AML-193 (cell line): ENCODE measurements around the gene PNISR.
"Not testable (repeated sequence)": the region's sequence is repeated elsewhere in the genome, so short reads cannot be mapped to it uniquely, and the experiment has no call there.

Experiments used
- DNase-seq, 2 experiments: peaks; one replicate each; lab custom pipeline; 2025; lab: John Stamatoyannopoulos, UW

The PNISR gene, protein sequence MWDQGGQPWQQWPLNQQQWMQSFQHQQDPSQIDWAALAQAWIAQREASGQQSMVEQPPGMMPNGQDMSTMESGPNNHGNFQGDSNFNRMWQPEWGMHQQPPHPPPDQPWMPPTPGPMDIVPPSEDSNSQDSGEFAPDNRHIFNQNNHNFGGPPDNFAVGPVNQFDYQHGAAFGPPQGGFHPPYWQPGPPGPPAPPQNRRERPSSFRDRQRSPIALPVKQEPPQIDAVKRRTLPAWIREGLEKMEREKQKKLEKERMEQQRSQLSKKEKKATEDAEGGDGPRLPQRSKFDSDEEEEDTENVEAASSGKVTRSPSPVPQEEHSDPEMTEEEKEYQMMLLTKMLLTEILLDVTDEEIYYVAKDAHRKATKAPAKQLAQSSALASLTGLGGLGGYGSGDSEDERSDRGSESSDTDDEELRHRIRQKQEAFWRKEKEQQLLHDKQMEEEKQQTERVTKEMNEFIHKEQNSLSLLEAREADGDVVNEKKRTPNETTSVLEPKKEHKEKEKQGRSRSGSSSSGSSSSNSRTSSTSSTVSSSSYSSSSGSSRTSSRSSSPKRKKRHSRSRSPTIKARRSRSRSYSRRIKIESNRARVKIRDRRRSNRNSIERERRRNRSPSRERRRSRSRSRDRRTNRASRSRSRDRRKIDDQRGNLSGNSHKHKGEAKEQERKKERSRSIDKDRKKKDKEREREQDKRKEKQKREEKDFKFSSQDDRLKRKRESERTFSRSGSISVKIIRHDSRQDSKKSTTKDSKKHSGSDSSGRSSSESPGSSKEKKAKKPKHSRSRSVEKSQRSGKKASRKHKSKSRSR

DNA sequence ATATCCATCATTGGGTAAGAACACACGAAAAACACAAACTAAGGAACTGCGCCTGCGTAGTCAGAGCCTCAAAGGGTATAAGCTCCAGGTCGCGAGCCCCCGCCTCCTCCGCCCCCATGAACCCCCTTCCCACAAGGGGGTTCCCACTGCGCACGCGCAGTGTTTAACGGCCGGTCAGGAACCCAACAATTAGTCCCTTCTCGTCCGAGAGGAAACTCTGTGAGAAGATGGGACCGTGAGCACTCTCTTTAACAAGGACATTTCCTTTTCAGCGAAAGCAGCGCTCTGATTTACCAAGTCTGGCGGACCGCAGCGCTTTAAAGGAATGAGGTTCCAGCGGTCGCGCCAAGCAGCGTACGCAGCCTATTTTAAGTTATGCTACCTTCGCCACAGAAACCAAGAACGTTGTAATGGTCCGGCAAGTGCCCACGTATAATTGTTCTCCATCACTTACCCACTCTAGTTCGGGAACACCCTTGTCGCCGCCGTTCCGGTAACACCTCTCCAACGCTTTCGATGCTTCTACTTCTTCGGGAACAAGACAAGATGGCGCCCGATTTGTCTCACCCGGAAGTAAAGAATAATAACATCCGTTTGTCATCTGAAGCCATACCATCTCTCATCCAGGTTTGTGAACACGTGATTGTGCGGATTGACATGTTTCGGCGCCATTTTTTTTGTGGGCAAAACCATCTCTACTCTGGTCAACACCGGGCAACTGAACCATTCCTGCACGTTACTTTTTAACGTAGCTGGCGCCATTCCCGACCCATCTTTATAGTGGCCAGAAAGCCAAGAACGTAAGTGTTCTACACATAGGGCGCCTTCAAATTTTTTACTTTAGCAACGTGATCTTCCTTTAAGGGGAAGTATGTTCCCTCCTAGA lies at the start of gene PNISR:
PNISR (minus strand) TSS at position 548 of the 886 bp plus-strand sequence. CDS start 10,649 bp downstream, outside the sequence.
- peak; percentile 98 to 99 for DNase-seq

DNA sequence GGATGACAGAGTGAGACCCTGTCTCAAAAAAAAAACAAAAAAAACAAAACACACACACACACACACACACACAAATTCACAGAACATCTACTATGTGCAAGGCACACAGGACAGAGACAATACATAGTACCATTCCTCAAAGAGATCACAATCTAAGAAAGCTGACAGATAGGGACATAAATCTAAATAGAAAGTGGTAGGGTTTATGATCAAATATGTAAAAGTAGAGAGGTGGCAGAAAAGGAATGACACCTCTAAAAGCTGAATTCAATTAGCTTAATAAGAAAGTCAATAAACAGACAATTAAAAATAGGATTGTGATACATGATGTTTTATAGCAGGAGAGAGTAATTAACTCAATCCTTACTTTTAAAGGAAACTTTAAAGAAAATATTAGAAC lies 48.6 kb upstream of the PNISR start:
- no peak for DNase-seq

DNA sequence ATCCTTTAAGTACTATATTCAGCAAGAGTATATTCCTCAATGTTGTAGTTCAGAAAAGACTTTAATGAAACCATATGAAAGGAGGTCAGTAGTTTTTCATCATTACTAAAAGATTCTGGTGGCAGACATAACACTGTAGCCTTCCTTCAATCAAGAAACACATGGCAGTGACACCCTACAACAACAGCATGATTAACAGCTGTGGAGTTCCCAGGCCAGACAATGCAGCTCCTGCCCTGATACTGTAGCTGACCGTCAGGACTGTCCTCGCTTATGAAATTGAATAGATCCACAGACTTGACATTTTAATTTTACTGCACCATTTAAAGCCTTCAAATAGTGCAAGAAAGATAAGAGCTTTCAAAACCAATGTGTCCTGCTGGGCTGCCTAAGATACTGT lies 46.5 kb upstream of the PNISR start:
- DNase-seq = no peak

DNA sequence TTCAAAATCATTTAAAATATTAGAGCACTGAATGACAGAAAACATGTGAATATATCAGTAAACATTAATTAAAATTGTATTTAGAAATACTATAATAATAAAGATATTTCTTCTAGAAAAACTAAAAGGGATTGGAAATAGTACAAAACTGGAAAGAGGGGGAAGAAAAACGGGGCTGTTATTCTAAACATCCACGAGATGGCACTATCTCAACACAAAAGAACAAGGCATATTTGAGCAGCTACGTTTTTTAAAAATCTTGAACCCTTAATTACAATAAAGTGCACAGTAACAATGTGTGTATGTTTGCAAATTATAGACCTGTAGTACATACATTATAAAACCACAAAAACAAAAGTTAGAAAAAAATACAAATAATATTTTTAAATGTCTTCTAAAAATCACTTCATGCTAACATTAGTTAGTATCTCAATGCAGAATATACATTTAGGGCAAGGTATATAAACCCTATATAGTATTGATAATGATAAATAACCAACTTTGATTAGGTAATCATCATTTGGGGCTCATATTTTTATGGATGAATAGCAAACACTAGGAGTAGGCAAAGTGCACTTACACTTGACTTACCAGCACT lies 42.5 kb upstream of the PNISR start:
- peak; percentile 53 to 62 for DNase-seq

DNA sequence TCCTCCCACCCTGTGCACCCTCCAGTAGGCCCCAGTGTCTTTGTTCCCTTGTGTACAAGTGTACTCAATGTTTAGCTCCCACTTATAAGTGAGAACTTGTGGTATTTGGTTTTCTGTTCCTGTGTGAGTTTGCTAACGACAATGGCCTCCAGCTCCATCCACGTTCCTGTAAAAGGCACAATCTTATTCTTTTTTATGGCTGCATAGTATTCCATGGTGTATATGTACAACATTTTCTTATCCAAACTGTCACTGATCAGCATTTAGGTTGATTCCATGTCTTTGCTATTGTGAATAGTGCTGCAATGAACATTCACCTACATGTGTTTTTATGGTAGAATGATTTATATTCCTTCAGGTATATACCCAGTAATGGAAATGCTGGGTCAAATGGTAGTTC lies 34.0 kb upstream of the PNISR start:
- not testable (repeated sequence) for DNase-seq

DNA sequence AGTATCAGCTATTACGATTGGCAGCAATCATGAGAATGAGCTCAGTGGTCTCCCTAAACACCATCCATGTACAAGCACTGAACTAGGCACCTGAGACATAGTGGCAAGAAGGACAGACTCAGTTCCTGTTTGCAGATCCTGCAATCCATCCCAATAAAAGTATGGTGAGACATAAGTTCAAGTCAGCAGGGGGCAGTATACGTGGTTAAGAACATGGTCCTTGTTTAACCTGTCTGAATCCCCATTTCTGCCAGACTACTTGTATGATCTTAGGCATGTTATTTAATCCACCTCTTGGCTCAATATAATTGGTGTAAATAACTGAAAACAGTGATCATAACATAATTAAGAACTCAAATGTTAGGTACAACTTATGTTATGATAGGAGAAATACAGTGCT lies 33.2 kb upstream of the PNISR start:
- DNase-seq = peak; percentile 42 to 43

DNA sequence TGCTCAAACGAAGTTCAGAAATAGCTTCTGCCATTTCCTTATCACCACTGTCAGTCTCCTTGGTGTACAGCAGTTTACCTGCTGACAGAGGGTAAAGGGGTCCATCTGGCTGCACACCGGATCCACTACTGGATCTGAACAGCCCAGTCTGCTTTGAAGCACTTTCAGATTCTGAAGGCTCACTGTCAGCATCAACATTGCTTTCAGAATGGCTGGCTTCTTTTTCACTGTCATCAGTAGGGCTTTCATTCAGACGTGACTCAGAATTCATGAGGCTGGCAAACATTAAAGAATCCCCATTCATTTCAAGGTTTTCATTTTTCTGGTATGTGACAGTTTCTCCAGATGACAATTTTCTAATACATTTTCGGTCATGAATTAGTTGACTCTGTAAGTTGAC lies 21.0 kb upstream of the PNISR start:
- DNase-seq = no peak

DNA sequence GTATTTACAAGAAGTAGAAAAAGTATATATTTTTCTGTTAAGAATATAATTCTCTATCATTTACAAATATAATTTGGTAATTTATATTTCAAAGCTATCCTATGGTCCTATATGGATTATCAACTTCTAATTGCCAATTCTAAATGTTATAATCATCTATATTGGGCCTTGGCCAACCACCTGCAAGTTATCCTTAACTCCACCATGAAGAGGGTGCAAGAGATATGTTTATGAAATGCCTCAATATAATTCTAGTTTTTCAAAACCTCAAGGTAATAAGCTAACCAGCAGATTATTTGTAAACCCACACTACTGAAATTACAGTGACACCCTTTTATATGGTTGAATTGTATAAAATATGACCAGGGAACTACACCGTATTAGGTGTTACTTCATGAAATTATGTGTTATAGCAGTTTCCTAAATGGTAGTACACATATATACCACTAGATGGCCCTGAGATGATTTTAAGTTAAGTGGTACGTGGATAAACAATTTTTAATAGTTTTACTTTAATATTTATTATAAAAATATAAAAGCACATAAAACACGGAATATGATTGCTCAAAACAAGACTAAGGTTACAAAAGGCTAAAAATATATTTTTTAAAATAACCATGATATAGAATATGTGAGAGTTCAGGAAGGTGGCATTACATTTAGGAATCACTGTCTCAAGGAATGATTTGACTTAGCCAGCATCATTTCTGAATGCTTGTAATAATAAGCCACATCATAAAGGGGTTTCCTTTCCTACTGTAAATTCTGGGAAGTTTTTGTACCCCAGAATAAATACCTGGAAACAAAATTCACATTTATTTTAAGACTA lies 9.8 kb upstream of the PNISR start:
- peak; percentile 52 to 72 for DNase-seq

DNA sequence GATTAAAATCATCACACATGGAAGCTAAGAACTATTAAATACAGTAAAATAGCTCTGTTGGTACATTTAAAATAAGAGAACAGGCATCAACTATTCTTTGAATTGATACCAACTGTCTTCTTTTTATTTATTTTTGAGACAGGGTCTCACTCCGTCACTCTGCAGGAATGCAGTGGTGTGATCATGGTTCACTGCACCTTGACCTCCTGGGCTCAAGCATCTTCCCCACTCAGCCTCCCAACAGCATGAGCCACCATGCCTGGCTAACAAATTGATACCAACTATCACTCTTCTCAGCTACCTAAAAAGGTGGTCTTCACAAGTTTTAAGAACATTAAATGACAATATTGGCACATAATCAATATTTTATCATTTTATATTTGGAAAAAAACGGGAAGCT lies 7.8 kb upstream of the PNISR start:
- DNase-seq = no peak

DNA sequence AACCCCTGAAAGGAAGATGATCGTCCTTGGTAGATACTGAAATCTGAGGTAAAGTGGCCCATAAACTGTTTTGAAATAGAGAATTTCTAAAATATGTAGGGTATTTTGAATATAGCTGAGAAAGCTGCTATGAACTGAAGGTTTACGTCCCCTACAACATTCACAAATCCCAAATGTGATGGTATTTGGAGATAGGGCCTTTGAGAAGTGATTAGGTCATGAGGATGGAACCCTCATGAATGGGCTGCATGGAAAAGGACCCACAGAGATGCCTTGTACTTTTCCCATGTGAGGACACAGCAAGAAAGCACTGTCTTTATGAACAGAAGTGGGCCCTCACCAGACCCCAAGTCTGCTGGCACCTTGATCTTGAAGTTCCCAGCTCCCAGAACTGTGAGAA lies 6.8 kb upstream of the PNISR start:
- no peak for DNase-seq

DNA sequence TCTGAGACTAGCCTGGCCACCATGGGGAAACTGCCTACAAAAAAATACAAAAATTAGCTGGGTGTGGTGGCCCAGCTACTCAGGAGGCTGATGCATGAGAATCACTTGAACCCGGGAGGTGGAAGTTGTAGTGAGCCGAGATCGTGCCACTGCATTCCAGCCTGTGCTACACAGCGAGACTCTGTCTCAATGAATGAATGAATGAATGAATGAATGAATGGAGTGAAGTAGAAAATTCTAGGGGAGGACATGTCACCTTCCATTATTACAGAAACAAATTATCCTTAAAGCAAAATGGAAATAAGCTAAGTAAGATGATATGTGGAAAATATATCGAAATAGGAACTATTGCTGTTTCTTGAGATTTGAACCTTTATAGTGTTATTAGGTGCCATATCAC lies 2.9 kb upstream of the PNISR start:
- DNase-seq = no peak

DNA sequence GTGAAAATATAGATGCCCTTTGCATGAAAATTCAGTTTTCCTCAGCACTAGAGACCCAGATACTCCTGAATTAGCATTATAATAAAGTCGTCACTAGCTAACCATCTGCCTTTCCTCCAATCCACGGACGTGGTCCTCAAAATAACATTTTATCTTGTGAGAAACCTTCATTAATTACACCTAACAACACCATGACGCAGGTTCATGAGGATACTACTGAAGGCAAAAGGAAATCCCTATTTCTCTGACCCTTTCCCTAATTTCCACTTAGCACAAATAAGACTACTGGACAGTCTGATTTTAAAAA lies 1.3 kb upstream of the PNISR start:
- DNase-seq = no peak

DNA sequence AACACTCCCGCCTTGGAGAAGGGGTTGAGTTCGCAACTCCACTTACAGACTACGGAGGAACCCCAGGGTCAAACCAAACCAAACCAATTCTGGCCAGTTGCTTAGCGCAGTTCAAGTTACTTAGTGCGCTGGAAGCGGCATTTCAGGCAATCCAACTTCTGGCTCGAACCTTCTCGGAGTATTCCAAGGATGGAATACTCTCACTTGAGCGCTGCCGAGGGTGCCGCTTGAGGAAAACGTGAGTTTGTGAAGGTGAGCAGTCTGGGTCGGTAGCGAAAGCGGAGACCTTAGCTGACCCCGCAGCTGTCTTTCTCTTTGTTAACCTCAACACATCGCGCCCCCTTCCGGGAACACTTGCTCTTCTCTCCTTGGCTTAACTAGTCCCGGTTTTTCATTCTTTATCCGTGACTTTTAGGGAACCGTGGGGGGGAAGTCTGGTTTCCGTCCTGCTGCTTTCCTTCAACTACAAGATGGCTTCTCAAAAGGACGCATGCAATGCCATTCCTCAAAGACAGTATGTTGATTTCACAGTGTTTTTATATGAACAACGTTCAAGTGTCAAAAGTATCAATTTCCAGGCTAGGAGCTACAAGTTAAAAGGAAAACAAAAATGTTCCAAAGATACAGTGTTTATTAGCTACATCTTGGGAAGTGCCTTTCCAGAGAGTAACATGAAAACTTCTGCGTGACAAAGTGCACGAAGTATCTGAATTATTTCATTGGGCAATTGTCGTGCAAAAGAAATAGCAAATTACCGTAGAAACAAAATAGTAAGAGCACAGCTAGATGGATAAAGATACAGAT lies 741 bp upstream of the PNISR start:
- DNase-seq = peak; percentile 96 to 97

DNA sequence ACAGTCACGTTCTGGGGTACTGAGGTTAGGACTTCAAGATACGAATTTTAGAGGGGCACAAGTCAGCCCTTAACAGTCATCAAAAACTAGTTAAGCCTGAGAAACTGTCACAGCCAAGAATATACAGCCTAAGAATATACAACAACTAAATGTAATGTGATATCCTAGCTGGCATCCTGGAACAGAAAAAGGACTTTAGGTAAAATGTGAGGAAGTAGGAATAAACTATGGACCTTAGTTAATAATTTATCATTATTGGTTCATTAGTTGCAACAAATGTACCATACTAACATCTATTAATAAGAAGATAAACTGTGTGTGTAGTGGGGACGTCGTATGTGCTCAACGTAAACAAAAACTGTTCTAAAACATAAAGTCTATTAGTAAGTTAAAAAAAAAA lies 1.1 kb downstream of the PNISR start:
- DNase-seq = no peak

DNA sequence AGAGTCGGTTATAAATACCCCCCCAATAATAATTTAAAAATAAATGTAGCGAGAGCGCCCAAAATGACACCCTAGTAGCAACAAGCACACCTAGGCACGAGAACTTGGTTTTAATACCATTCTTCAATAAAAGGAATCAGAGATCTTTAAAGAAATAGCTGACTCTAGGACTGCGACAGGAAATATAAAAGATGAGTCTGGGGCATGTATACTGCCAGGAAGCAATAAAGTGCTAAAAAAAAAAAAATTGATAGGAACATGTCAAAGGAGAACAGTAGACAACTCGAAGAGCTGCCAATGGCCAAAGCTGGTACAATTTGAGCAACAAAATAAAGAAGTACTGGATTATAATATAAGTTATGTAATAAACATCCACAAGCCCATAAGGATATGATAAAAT lies 2.2 kb downstream of the PNISR start:
- no peak for DNase-seq

DNA sequence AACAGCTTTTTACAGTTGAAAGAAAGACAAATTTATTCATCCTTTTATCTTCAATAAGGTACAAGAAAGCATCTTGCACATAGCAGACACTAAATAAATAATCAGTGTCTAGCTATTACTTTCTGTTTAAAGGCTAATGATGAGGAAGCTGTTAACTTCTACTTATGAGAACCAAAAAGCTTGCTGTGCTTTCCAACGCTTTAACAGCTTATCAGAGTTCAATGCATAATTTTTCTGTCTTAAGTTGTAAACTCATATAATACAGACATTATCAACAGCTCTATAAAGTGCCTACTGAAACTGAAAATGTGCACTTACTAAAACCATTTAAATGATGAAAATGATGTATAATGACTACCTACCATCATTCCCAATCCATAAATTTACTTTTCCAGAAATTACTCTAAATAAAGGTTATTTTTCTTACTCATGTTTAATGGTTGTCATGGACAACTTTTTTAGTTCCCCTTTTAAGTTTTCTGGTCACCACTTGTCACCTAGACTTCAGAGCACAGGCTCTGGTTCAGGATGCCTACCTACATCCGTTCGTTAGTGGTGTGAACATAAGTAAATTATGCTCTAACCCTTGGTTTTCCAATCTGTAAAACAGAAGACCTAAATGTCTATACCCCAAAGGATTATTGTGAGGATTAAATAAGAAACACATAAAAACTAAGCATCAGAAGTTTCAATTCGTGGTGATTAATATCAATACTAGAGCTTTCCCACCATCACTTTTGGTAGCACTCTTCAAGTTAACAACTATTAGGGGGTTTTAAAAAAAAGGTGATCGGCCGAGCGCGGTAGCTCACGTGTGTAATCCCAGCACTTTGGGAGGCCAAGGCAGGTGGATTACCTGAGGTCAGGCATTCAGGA lies 8.0 kb downstream of the PNISR start:
- DNase-seq = no peak

DNA sequence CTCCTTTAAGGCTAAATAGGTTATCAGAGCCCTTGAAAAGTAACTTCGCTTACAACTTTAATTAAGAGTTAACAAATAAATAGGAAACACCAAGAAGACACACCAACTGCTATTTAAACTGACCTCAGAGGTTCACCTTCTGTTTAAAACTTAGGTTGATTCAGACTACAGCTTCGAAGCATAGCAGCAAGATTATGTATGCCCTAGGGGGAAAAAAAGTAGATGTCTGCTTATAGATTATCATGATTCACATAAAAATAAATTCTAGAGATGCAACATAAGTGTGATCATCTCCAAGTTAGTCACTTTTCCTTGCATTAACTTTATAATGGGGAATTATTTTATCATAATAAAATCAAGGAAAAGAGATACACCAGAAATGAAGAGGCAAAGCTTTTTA lies 8.9 kb downstream of the PNISR start:
- DNase-seq = no peak

DNA sequence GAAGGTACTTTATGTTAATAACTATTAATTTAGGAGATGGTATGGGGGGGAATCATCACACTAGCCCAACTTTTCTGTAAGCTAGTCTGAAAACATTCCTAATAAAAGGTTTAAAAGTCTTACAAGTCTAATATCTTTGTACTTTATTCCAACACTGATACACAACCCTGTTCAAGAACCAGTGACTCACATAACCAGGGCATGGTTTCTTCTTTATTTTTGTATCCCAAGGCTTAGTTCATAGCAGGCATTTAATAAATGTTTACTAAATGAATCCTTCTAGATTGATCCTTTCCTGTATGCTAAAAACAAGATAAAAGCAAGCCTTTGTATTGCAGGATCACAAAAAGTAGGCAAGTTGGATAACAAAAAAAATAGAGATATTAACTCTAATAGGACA lies 9.7 kb downstream of the PNISR start:
- no peak for DNase-seq

DNA sequence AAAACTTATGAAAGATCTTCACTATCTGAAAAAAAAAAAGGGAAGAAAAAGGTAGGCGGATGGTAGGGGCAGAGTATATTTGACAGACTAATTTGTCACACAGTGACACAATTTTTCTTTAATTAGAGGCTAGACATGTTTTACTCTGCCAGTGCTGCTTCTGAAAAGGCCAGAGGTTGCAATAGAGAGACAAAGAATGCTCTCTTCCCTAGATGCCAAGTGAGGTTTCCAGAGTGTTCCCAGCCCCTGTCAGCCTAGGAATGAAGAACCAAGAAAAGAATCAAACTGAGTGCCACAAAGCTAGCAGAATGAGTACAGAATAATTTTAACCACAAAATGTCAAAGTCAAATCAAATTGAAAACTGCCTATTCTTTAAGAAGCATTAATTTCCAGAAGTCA lies 13.0 kb downstream of the PNISR start:
- DNase-seq = no peak
